Measurements from ENCODE around the gene EPS8.

DNA sequence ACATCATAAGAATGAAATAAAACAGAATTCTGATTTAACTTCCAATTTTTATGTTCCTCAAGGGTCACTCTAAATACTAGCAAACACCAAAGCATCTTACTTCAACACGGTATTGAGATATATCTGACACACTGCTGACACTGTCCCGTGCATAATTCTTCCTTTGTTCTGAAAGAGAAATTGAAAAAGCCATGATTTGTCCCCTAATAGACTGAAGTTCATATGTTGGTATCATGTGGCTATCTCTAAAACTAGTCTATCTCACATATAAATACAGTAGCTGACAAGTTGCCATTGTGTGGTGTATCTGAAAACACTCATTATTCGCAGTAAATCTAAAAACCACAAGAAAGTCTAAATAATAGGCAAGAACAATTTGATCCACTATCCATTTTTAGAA is 118.4 kb downstream of the EPS8 start:
- no peak for TF ChIP-seq CTCF (IDR thresholded peaks at IDR 0.05)
- no peak for TF ChIP-seq POLR2A (IDR thresholded peaks at IDR 0.05)

Measured in gastroesophageal sphincter (tissue), 3 donors.